Esophagus mucosa (tissue), 1 donor: ENCODE results near the gene IRF6. TPM values are rescaled to one million over a fixed set of nuclear protein-coding genes. Genes with fewer than 3 reads are reported as not detected.

Experiments
- total RNA-seq: library from RNA; stranded (reverse); gene quantifications from one replicate; pipeline ENCODE4 v1.2.4, GENCODE V29; 2023
- donor health status: DM: yes; HTN: yes; CAD: no.

The IRF6 gene
- total RNA-seq, 1 donor from 2014 or later, result 159 TPM

Other genes starting within 250 kb of the IRF6 start
- gene CAMK1G, start 222.4 kb downstream of the IRF6 start, total RNA-seq, result not detected
- gene LAMB3, start 153.7 kb downstream of the IRF6 start, total RNA-seq, result 76.7 TPM
- gene G0S2, start 130.7 kb downstream of the IRF6 start, total RNA-seq, result 2.3 TPM
- 0.36 TPM for gene HSD11B1, start 101.3 kb downstream of the IRF6 start, total RNA-seq
- gene TRAF3IP3, start 50.1 kb downstream of the IRF6 start, total RNA-seq, result 0.80 TPM
- 6.3 TPM for gene C1orf74, start 21.6 kb downstream of the IRF6 start, total RNA-seq
- gene UTP25, start 21.8 kb upstream of the IRF6 start, total RNA-seq, result 4.9 TPM
- not detected for gene SYT14, start 132.1 kb upstream of the IRF6 start, total RNA-seq